ENCODE results near the gene RPL37A. TPM values are rescaled to one million over a fixed set of nuclear protein-coding genes. Genes with fewer than 3 reads are reported as not detected.

The RPL37A gene
- total and polyA plus RNA-seq, 9 of the 15 experiments (the other 6 are each of a cell fraction or from before 2014, with no cell fraction given): 1,938 to 3,349 (median 2,436) TPM

DNA sequence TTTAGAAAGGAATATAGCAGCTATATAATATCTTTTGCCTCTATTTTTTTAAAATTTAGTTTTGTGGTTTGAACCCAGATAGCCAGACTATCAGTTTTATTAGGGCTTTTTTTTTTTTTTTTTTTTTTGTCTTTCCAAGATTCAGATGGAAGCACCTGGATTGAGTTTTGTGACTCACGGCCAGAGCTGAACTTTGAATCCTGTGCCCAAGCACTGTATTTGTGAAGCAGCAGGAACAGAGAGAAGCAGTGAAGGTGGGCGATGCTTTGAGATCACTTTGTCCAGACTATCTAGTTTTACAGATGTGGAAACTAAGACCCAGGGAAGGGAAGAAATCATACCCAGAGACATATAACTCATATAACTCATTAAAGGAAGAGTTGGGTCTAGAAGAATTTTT, 33.9 kb downstream of the RPL37A start:
- Histone ChIP-seq H3K4me3 (no peak overlapping the region), H4K20me1 (replicated peaks; ENCODE audit: control insufficient read depth, insufficient read depth, low read length) (no peaks in the 10 kb centered on the region), H3K9ac (ENCODE audit: insufficient read depth in 1 of 2, low read depth in 2 of 2, low read length in 2 of 2) (no peak overlapping the region), H3K27ac (ENCODE audit: extremely low read depth, low read depth, low read length) (no peak overlapping the region), H3K36me3 (ENCODE audit: control insufficient read depth, insufficient read depth, low read length) (no peaks in the 10 kb centered on the region), H3K9me3 (replicated peaks; ENCODE audit: control insufficient read depth, insufficient read depth, low read depth, low read length) (no peaks in the 10 kb centered on the region), H3K9me1 (ENCODE audit: control insufficient read depth, insufficient read depth, low read length) (no peaks in the 10 kb centered on the region), H3K4me2 (ENCODE audit: insufficient read depth, low read length) (no peak overlapping the region), H2AFZ (ENCODE audit: low read depth, low read length) (no peak overlapping the region), H3K4me1 (replicated peaks in 1 of 2; ENCODE audit: control insufficient read depth in 2 of 2, insufficient read depth in 2 of 2, low read length in 2 of 2) (no peaks in the 10 kb centered on the region; a peak in 2 of 5 replicates), H3K27me3 (ENCODE audit: control insufficient read depth in 2 of 2, insufficient read depth in 2 of 2, low read length in 2 of 2) (peaks cover 0 to 10% of the 10 kb centered on the region in 2 experiments; a peak in 2 of 5 replicates), H3K79me2 (ENCODE audit: control insufficient read depth, insufficient read depth, low read length) (no peaks in the 10 kb centered on the region)
- ChIA-PET POLR2A (no interaction called here), CTCF (ENCODE audit: low intra/inter-chr PET ratio) (no interaction called here)
- intact Hi-C loops (cut with micrococcal nuclease): no loop called here
- in situ Hi-C loops (cut with MboI): loop anchor here (25.0 kb wide), 1 partner anchor 980 kb away; no protein-coding TSS in a partner anchor
- TF ChIP-seq, protein P1, sequence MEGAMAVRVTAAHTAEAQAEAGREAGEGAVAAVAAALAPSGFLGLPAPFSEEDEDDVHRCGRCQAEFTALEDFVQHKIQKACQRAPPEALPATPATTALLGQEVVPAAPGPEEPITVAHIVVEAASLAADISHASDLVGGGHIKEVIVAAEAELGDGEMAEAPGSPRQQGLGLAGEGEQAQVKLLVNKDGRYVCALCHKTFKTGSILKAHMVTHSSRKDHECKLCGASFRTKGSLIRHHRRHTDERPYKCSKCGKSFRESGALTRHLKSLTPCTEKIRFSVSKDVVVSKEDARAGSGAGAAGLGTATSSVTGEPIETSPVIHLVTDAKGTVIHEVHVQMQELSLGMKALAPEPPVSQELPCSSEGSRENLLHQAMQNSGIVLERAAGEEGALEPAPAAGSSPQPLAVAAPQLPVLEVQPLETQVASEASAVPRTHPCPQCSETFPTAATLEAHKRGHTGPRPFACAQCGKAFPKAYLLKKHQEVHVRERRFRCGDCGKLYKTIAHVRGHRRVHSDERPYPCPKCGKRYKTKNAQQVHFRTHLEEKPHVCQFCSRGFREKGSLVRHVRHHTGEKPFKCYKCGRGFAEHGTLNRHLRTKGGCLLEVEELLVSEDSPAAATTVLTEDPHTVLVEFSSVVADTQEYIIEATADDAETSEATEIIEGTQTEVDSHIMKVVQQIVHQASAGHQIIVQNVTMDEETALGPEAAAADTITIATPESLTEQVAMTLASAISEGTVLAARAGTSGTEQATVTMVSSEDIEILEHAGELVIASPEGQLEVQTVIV (CRISPR knock-in tag; IDR thresholded peaks at IDR 0.05; ENCODE audit: borderline replicate concordance): no peak
- no peak for TF ChIP-seq NCOA6 (IDR thresholded peaks at IDR 0.05)
- TF ChIP-seq, protein P2, sequence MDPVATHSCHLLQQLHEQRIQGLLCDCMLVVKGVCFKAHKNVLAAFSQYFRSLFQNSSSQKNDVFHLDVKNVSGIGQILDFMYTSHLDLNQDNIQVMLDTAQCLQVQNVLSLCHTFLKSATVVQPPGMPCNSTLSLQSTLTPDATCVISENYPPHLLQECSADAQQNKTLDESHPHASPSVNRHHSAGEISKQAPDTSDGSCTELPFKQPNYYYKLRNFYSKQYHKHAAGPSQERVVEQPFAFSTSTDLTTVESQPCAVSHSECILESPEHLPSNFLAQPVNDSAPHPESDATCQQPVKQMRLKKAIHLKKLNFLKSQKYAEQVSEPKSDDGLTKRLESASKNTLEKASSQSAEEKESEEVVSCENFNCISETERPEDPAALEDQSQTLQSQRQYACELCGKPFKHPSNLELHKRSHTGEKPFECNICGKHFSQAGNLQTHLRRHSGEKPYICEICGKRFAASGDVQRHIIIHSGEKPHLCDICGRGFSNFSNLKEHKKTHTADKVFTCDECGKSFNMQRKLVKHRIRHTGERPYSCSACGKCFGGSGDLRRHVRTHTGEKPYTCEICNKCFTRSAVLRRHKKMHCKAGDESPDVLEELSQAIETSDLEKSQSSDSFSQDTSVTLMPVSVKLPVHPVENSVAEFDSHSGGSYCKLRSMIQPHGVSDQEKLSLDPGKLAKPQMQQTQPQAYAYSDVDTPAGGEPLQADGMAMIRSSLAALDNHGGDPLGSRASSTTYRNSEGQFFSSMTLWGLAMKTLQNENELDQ (CRISPR knock-in tag; IDR thresholded peaks at IDR 0.05; ENCODE audit: borderline replicate concordance): no peak
- TF ChIP-seq ZNF57 (CRISPR knock-in tag; IDR thresholded peaks at IDR 0.05): no peak
- TF ChIP-seq NCOA2 (IDR thresholded peaks at IDR 0.05; ENCODE audit: partially characterized antibody in 2 of 2): no peak
- no peak for TF ChIP-seq ZNF121 (CRISPR knock-in tag; conservative IDR thresholded peaks at IDR 0.05)
- no peak for TF ChIP-seq MAZ (CRISPR knock-in tag; conservative IDR thresholded peaks at IDR 0.05 in 1 of 2, IDR thresholded peaks at IDR 0.05 in 1 of 2)
- no peak for TF ChIP-seq NCOR1 (IDR thresholded peaks at IDR 0.05)
- TF ChIP-seq FOXJ2 (tag; IDR thresholded peaks at IDR 0.05): no peak
- no peak for TF ChIP-seq FUS (optimal IDR thresholded peaks at IDR 0.05; ENCODE audit: low read depth, low read length)
- no peak for TF ChIP-seq ARHGAP35 (IDR thresholded peaks at IDR 0.05; ENCODE audit: partially characterized antibody)
- TF ChIP-seq ZNF507 (tag; conservative IDR thresholded peaks at IDR 0.05): no peak
- no peak for TF ChIP-seq GABPB1 (CRISPR knock-in tag; IDR thresholded peaks at IDR 0.05)
- no peak for TF ChIP-seq DPF2 (IDR thresholded peaks at IDR 0.05)
- TF ChIP-seq DACH1 (IDR thresholded peaks at IDR 0.05; ENCODE audit: partially characterized antibody): no peak
- 10% methylated on average over 1 of the region's 2 CpGs for WGBS (ENCODE audit: insufficient coverage, low coverage, missing lambda C conversion rate)
- DNase-seq (ENCODE audit: extremely low read depth in 1 of 4, low spot score in 3 of 4) (no peak), ATAC-seq (no peak), FAIRE-seq (no peak)
- no TSS peak for BruUV-seq (replicated peaks)
